HepG2 (cell line): ENCODE measurements around the gene SDK1.

Experiments
- MXD4 ChIP-seq: IDR thresholded peaks from 2 replicates; pipeline ENCODE4 v1.6.1; 2016; ENCODE audit warnings: mild to moderate bottlenecking, missing biosample characterization, missing genetic modification reagents
- REST ChIP-seq, 2 experiments: IDR thresholded peaks; 2 replicates each; pipeline ENCODE4 v1.6.1; 2011 to 2012; ENCODE audit warnings: low read length in 2 of 2, borderline replicate concordance in 1 of 2, low read depth in 1 of 2, mild to moderate bottlenecking in 1 of 2, moderate library complexity in 1 of 2
- SMARCC2 ChIP-seq: fragments of 450-650 bp; IDR thresholded peaks from 2 replicates; pipeline ENCODE4 v1.6.1; 2017; ENCODE audit warnings: antibody characterized with exemption, mild to moderate bottlenecking
- SP5 ChIP-seq: IDR thresholded peaks from 2 replicates; pipeline ENCODE4 v1.6.1; 2016; ENCODE audit warnings: low read depth, borderline replicate concordance
- TBL1XR1 ChIP-seq: fragments of 150-350 bp; IDR thresholded peaks from 2 replicates; pipeline ENCODE4 v1.6.1; 2014; ENCODE audit warnings: borderline replicate concordance, low read length; ENCODE audit not compliant: partially characterized antibody

- TF ChIP-seq MXD4 (CRISPR knock-in tag) (no peak), REST (IDR thresholded peaks at IDR 0.05; ENCODE audit: borderline replicate concordance in 1 of 2, low read depth in 1 of 2, low read length in 2 of 2) (no peak), TBL1XR1 (no peak), SP5 (no peak), SMARCC2 (no peak)
Observed at GRCh38 chr7:3461923-3462322, 160.9 kb downstream of the SDK1 start.
